Activated CD4-positive, alpha-beta T cell treated with anti-CD3 and anti-CD28 coated beads, Interleukin-10, Interleukin-2, amounts not matched to agents 100 ng/mL and 50 ng/mL, durations not matched to agents 16 hours and 8 hours (primary cell): ENCODE results near the gene PEX14.

Experiments
- DNase-seq: peaks from one replicate; pipeline ENCODE4 v3.0.0-alpha.2; 2020

The PEX14 gene

DNA sequence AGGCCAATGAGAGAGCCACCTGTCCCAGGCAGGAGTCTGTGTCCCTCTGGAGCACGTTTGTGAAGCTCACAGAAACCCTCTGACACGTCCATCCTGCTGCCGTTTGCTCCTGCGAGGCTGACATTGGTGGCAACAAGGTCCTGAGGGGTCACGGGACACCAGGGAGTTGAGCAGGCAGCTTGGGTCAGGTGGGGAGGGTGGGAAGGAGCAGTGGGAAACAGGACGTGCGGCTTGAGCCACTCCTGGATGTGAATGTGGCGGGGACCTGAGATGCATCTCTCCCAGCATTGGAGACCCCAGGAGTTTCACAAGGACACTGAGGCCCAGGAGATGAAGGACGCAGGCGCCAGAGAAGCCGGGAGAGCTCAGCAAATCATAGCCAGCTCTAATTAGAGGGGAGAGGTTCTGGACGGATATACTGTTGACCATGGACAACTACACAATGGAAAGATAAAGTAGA is 149.0 kb downstream of the PEX14 start:
- DNase-seq: no peak

- no peak for DNase-seq
These were observed 149.7 kb downstream of the PEX14 start for GRCh38 chr1:10624256-10625050.

DNA sequence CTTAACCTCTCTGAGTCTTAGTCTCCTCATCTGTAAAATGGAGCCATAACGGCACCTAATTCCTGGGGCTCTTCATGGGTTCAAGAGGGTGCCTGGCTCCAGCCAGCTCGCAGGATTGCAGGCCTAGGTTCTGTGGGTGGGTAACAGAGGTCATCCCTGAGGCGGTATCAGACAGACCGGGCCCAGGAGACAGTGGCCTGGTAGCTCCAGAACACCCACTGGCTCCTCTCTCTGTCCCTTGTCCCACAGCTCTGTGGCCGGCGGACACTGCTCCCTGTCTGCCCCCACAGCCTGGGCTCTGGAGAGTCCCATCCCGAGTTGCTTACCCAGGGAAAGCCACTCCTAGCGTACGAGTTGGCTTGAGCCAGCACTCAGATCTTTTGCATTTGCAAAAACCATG is 150.3 kb downstream of the PEX14 start:
- no peak for DNase-seq

DNA sequence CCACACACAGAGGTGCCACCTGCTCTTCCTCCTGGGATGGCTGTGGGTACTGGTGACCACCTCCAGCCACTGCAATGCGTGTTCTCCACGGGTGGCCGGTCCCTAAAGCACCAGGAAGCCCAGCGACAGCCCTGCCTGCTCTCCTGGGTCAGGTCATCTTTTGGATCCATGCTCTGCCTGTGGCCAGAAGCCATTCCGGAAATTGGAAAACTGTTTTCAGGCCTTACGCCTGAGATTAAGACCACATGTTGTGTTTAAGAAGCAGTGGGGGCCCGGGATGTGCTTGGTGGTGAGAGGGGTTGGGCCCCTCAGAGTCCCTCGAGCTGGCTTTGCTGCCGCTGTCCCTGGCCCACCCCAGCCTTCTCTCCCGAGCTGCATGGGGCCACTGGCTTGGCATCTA is 150.8 kb downstream of the PEX14 start:
- DNase-seq: no peak

DNA sequence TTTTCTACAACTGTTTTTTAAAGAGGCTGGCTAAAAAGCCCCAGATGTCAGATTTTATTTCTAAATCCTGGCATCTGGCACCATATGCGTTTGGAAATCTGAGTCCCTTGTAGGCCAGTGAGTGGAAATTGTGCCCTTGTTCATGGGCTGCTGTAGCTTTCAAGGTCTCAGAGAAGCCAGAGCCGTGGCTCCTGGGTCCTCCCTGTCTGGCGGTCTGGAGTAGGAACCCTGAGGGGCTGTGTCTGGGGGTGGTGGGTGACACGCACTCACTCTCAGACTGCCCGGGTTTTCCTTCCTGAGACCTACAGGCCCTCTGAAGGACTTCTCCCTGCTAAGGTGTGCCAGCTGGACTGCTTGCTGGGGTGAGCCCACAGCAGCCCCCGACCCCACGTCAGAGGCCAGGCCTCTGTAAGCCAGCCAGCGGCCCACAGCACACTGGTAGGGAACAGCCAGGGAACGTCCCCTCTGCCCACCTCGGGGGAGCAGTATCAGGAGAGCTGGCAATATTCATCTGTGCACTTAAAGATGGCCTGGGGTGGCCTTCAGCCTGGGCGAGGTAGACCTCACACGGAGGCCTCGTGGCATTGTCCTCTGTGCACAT is 151.5 kb downstream of the PEX14 start:
- no peak for DNase-seq

GRCh38 chr1:10626791-10627410 is 152.2 kb downstream of the PEX14 start:
- DNase-seq: no peak

GRCh38 chr1:10628685-10629084 is 153.9 kb downstream of the PEX14 start:
- no peak for DNase-seq

- no peak for DNase-seq
These were observed 154.5 kb downstream of the PEX14 start for GRCh38 chr1:10629091-10629815.

DNA sequence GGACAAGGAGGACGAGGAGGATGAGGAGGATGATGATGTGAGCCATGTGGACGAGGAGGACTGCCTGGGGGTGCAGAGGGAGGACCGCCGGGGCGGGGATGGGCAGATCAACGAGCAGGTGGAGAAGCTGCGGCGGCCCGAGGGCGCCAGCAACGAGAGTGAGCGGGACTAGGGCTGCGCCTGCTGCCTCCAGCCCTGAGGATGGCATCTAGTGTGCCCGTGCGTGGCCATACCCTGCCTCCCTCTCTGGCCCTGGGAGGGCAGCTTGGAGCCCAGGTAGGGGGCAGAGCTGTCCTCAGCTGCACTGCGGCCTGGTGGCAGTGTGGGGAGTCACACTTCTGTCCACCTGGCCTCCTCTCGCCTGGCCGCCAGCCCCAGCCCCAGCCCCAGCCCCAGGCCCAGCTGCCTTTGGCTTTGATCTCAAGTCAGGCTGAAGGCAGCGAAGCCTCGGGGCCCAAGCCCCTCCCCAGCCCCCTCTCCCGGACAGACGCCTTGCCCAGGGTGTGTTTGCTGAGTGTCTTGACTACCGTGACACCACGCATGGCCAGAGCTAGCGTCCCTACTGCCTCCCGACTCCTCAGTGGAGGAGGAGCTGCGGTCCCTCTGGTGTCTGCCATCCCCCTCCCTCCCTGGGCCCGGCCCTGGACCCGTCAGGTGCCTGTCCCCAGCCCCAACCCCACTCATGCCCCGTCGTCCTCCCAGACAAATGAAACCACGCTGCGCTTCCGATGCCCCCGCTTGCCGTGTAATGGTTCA is 155.2 kb downstream of the PEX14 start:
- DNase-seq: no peak

- no peak for DNase-seq
These were observed 155.9 kb downstream of the PEX14 start for GRCh38 chr1:10630661-10631120.

GRCh38 chr1:10631121-10631810 is 156.5 kb downstream of the PEX14 start:
- no peak for DNase-seq

GRCh38 chr1:10631811-10632593 is 157.3 kb downstream of the PEX14 start:
- DNase-seq: no peak

DNA sequence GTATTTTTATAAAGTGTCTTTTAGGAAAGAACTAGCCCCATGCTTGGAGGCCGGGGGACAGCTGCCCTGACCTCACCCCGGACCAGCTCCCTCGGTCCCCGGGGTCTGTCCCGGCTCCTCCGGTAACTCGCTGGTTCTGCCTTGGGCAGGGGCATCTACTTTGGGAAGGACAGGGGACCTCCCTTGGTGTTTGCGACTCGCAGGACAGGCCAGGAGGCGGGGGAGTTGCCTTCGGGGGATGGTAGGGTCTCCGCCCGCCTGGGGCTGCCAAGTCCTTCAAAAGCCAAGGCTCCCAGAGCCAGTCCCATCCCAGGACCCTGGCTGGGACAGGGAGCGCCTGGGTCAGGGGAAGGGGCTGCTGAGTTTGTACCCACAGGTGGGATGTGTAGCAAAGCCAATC is 157.9 kb downstream of the PEX14 start:
- no peak for DNase-seq

GRCh38 chr1:10633416-10633815 is 158.7 kb downstream of the PEX14 start:
- DNase-seq: no peak

DNA sequence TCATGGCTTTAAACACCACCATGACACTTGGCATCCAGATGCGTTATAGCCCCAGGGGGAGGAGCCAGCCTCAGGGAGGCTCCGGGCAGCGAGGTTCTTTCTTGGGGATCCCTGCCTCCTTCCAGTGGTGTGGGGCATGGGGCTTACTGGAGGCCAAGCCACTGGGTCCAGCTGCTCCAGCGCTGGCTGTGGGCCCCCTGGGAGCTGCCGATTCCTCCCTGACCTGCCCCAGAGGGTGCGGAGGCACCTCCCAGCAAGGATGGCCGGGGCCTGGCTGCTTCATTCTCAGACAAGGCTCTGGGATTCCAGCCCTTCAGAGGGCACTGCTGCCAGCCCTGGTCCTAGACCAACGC is 159.3 kb downstream of the PEX14 start:
- no peak for DNase-seq

DNA sequence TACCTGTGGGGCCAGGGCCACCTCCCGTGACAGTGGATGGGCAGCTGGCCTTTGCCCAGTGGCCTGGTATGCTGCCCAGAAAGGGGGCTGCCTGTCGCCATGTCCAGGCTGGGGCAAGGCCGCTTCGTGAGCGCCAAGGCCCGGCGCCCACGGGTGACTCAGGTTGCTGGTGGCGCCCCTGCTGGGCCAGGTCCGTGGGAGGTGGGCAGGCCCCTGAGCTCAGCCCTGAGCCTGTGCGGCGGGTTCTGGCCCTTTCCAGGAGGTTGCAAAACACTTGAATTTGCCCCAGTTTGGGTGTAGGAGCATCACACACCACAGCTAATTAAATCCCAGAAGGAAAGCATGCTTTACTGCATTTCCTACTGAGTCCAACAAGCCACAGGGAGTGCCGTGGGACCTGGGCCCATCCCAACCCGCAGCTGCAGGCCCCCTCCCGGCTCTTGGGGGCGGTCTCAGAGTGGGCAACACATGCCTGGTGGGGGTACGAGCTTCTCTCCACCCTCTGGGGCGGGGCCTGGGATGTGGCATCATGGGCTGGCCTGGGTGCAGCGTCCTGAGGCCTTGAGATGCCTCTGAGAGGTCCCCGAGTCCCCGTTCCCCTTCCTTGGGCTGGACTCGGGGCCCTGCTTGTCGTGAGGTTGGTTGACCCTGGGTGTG is 159.8 kb downstream of the PEX14 start:
- no peak for DNase-seq

DNA sequence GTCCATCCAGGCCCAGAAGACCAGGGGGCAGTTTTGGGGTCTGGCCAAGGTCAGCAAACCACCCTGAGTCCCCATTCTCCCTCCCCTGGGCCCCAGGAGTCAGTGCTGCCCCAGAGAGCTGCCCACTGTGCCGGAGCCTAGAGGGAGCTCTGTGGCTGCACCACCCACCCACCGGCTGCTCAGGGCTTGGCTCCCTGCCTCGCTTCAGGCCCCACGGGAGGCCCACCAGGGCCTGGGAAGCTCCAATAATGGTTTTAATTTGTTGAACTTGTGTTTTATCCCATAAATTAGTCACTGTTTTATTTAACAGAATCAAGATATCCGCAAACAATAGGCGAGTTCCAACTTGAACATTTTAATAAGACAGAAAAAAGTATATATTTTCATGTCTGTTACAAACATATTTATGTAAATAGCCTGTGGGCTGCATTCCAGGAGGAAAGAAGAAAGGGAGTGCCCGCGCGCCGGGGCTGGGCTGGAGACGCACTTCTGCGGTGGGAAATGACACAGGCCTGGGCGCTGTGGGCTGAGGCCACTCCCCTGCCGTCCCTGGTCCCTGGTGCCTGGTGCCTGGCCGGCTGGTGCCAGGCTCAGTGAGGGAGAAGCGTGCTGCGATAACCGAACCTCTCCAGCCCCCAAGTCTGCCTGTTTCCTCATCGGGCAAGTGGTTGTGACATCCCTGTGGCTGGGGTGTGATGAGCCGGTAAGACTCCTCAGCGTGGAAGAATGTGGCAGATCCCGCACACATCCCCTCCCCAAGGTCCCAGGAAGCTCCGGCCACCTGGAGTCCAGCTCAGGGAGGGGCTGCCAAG is 160.5 kb downstream of the PEX14 start:
- no peak for DNase-seq

- DNase-seq: no peak
These were observed 161.2 kb downstream of the PEX14 start for GRCh38 chr1:10635992-10636391.

- no peak for DNase-seq
These were observed 162.7 kb downstream of the PEX14 start for GRCh38 chr1:10637400-10637799.
